GM21825 (cell line): ENCODE measurements around the gene ZBTB42.

Experiments
- ATAC-seq: cut with Tn5 transposase; IDR thresholded peaks from one replicate; pipeline ENCODE4 v1.9.1; 2021; ENCODE audit warnings: mild to moderate bottlenecking, moderate library complexity; ENCODE audit not compliant: unreplicated experiment

Gene ZBTB42

DNA sequence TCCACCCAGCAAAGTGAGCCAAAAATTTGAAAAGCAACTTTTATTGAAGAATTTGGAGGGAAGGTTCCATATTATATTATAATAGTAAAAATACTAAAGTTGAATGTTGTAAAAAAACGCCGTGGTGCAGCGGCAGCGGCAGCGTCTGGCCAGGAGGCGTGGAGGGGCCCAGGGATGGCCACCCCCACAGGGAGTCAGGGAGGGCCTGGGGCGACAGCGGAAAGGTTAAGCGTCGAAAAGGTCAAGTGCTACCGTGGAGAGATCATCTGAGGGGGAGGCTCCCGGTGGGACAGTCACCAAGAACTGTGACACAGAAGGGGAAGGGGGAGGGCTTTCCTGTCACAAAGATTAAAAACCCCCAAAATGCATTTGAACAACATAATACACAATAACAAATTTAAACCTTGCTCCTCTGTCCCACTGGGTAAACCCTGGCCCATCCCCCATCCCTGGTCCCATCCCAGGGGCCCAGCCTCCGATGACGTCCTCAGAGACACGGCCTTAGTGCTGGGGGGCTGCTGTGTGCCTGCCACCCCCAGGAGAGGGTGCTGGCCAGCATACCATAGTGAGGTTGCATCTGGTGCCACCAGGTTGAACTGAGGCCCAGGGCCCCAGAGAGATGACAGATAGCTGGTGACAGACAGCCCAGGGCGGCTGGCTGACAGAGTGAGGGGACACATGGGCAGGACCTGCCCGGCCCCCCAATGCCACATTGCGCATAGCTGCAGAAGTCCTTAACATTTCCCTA, 31.4 kb upstream of the ZBTB42 start:
- ATAC-seq = no peak

DNA sequence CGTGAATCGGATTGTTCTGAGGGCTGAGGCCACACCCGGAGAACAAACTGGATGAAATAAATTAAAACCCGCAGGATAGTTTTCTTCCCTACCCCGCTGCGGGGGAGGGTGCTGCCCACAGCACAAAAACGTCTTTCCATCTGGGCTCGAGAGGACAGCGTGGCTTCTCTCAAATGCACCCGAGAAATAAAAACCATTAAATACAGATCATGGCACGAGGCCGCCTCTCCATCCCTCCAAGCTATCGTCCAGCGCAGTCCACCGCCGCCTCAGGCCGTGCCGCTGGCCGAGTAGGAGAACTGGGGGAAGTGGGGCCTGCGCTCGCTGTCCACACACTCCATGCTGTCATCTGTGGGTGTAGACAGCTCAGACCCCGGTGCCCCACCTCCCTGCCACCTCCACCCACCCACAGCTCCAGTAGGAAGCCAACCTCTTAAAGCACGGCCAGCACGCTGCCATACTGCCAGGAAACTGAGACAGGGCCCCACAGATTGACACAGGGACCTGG, 30.8 kb upstream of the ZBTB42 start:
- no peak for ATAC-seq

DNA sequence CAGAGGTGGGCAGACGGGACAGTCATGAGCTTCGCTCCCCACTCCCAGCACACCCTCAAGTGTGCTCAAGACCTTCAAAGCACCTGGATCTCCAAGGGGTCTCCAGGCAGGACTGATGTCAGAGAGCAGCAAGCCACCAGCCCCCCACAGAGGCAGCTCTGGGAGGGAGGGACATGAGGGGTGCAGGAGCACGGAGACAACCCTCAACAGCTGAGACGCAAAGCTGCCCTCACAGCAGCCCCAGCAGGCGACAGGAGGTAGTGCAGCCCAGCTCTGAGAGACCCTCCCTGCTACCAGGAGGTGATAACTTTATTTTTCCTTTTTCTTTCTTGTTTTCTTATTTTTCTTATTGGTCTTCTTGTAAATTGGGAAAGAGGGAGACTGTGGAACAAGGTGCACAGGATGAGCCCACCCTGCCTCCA, 30.0 kb upstream of the ZBTB42 start:
- ATAC-seq = no peak

DNA sequence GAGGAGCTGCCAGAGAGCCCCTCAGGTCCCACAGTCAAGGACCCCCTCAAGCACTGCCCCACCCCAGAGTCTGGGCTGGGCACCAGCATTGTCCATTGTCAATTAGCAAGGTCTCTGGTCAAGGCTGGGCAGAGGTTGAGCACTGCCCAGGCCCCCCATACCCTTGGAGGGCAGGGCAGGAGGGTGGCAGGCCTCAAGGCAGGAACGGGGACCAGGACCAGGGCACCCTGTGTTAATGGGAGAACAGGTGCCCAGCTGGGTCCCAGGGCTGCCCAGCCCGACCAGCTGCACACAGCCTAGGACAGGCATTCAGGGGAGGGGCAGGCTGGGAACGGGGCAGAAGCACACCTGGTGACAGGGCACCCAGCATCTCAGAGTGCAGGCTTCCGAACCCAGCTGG, 29.5 kb upstream of the ZBTB42 start:
- no peak for ATAC-seq

DNA sequence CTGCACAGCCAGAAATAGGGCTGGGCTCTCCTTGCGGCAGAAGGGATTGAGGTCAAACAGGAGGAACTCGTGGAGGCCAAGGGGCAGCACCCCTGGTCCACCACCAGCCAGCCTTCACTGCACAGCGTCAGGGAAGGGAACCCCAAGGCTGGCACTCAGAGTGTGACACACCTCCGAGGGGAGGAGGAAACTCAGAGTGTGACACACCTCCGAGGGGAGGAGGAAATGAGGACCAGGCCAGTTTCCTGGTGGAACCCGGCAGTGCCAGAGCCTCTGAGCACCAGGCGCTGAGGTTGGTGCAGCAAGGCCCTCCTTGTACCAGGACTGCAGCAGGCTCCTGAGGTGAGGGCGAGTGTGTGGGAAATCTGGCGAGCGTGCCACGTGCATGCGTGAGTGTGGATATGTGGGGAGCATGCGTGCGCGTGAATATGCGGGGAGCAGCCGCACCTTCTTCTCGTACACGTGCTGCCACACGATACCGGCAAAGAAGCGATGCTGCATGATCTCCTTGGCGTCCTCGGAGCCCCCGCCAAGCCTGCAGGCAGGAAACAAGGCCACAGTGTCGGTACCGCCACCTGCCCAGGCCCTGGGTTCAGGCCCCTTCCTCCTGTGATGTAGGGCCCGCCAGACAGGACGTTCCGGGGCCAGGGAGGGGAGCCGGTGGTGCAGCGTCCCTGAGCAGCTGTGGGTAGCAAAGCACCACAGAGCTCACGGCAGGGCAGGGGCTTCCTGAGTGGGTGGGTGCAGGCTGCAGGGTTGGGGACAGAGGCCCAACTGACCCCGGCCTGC, 28.8 kb upstream of the ZBTB42 start:
- ATAC-seq = no peak

DNA sequence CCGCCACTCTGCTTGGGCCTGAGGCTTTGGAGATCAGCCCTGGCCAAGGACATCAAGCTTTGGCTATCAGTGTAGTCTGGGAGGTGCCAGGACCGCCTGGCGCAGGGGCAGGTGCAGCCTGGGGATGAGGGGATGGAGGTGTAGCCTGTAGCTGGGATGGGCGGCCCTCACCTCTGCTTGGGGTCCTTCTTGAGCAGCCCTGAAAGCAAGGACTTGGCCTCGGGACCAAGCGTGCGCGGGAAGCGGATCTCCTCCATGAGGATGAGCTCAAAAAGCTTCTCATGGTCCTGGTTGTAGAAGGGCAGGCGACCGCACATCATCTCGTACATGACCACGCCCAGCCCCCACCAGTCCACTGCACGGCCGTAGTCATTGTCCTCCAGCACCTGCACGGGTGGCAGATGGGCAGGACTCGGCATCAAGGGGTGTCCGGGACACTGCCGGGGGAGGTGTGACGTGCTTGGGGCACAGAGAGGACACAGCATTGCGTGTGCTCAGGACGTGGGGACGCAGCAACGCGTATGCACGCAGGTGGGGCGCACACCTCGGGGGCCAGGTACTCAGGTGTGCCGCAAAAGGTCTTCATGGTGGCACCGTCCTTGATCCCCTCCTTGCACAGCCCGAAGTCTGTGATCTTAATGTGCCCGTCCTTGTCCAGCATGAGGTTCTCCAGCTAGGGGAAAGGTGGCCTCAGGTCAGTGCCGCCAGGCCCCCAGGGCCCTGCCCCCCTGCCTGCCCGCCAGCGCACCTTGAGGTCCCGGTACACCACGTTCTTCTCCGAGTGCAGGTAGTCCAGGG, 28.0 kb upstream of the ZBTB42 start:
- no peak for ATAC-seq

DNA sequence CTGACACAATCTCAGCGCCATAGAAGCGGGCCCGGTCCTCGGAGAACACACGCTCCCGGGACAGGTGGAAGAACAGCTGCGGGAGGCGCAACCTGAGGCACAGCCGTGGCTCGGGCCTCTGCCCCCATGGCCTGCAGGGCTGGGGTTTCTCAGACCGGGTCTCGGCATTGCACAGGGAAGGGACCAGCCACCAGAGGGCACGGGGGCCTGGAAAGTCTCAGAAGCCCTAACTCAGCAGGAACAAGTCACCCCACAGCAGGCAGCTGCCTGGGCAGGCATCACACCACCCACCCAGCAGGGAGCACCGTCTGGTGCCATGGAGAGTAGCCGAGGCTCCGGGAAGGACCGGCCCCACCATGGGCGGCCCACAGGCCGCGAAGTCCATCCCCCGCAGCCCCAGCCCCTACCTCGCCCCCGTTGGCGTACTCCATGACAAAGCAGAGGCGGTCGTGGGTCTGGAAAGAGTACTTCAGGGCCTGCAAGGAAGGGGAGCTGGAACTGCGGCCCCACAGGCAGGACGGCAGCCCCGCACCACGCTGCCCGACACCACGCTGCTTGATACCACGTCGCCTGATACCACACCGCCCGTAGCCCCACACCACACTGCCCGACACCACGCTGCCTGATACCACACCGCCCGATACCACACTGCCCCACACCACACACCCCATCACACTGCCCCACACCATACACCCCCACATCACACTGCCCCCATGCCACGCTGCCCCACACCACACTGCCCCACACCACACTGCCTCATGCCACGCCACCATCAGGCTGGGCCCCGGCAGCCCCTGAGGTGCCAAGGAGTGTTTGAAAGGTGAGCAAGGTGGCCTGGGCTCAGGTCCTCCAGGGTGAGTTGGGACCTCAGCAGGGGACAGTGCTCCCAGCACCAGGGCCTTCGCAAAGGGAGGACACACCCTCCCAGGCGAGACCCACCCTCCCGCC, 27.1 kb upstream of the ZBTB42 start:
- ATAC-seq = no peak

DNA sequence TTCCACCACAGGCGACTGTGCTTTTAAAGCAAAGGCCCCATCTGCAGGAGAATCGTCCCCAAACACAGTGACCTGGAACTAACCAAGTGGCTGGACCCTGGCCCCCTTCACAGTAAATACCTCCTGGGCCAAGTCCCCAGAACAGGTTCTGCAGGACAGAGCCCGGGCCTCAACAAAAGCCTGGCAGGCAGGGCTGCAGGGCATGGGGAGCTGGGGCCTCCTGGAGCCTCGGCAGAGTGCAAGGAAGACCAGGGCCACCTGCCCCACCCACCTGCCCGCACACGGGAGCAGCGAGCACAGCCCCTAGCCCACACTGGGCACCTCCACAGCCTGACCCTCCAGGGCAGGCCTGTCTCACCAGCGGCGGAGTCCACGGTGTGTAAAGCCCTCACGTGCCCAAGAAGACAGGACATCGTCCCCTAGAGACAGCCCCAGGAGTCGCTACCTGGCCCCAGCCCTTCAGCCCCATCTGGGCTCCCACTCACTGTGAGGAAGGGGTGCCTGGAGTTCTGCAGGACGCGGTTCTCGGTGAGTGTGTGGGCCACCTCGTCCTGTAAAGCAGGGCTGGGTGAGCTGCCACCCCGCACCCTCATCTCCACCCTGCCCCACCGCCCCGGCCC, 26.3 kb upstream of the ZBTB42 start:
- ATAC-seq = no peak

DNA sequence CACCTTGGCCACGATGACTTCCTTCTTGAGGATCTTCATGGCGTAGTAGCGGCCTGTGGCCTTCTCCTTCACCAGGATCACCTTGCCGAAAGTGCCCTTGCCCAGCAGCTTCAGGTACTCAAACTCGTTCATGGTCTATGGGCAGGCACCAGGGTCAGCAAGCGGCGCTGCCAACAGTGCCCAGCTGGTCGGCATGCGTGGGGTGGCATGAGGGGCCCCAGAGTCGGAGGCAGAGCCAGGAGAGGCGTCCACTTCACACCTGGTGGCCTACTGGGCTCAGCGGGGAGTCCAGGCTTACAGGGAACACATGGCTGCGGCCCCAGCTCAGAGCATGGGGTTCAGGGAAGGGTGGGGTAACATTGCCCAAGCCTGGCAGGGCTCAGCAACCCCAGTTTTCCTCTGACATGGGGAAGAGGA, 25.8 kb upstream of the ZBTB42 start:
- no peak for ATAC-seq

DNA sequence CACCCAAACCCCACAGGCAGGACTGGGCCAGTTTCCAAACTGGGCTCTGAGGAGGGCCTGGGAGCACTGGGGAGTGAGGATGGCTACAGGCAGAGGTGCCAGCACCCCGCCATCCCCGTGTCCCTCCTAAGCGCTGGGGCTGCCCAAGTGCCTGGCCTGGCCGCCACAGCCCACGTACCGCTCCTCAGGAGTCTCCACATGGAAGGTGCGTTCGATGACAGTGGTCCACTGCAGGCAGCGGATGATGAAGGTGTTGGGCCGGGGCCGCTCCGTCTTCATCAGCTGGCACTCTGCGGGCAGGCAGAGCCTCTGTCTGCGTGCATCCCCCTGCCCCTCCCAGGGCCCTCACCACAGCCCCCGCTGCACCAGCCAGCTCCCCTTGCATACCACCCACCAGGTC, 24.4 kb upstream of the ZBTB42 start:
- ATAC-seq = no peak

DNA sequence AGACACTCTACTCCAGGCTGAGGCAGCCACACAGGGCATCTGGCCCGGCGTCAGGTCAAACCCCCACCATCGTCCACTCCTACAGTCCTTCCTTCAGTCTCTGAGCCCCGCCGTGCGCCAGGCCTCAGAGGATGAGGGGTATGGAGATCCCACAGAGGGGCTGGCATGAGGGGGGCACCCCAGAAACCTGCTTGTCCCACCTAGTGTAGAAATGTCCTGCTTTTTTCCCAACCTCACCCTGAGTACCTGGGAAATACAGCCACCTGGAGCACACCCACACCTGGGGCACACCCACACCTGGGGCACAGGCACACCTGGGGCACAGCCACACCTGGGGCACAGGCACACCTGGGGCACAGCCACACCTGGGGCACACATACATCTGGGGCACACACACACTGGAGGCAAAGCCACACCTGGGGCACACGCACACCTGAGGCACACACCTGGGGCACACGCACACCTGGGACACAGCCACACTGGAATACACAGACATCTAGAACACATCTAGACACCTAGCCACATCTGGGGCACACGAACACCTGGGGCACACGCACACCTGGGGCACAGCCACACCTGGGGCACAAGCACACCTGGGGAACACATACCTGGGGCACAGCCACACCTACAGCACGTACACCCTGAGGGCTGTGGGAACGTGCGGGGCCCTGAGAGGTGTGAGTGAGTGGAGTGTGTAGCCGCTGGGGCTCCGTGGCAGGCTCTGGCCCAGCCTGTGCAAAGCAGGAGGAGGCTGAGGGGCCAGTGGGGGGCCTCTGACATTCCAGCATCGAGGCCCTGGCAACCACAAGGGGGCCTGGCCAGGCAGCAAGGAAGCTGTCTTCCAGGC, 23.7 kb upstream of the ZBTB42 start:
- no peak for ATAC-seq

DNA sequence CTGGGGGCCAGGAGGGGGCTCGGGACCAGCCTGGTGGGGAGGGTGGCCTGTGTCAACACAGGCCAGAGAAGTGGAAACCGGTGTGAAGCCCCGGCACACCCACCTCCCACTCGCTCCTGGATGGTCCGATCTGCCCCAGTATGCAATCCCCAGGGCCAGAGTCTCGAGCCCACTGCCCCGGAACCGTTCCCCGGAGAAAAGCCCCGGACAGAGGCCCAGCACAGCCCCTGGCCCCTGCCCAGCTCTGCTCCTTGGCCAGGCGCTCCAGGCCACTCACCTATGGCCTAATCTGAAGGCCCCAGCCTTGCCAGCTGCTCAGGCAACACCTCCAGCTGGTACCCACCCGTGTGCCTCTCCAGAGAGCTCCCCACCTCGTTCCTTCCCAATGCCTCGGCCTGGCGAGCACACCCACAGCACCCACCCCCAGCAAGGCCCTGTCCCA, 23.1 kb upstream of the ZBTB42 start:
- ATAC-seq = no peak

DNA sequence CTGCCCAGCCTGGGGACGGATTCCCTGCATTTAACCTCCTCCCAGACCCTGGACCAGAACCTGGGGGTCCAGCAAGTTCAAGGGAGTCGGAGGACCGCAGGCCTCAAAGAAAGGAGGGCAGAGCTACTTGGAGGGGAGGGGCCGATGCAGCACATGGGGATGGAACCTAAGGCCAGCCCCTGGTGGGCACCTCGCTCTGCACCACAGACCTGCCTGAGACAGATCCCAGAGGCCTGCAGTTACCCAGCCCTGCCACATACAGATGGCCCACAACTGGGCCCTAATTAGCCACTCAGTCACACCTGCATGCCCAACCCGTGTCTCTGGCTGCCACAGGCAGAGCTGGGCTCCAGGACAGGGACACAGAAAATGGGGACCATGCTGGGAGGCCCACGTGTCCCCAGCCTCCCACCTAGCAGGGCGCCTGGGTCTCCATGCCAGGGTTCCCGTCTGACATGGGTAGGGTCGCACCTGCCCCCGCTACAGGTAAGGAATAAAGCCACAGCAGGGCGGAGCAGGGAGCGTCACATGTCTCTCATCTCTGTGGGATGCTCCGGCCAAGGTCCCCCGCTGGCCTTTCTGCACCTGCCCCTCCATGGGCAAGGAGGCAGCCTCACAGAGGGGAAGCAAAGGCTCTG, 22.1 kb upstream of the ZBTB42 start:
- ATAC-seq = no peak

DNA sequence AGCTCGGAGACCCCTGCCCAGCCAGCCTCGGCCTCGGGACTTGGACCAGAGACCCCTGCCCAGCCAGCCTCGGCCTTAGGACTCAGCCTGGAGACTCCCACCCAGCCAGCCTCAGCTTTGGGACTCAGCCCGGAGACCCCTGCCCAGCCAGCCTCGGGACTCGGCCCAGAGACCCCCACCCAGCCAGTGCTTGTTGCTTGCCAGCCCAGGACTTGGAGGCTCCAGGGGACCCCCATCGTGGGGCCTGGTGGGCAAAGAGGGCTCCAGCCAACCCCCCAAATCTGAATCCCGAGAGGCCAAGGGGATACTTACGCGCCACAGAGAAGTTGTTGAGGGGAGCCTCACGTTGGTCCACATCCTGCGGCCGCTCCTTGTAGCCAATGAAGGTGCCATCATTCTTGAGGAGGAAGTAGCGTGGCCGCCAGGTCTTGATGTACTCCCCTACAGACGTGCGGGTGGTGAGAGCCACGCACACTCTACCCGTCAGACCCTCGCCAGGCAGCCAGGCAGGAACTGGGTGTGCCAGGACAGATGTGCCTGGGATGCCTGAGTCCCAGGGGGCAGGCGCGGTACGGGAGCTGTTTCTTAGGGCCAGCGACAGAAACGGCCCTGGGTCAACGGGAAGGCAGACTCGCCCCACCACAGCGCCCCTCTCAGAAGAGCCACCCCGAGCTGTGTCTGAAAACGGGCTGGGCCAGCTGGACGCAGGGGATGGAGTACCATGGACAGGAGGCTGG, 21.0 kb upstream of the ZBTB42 start:
- no peak for ATAC-seq

DNA sequence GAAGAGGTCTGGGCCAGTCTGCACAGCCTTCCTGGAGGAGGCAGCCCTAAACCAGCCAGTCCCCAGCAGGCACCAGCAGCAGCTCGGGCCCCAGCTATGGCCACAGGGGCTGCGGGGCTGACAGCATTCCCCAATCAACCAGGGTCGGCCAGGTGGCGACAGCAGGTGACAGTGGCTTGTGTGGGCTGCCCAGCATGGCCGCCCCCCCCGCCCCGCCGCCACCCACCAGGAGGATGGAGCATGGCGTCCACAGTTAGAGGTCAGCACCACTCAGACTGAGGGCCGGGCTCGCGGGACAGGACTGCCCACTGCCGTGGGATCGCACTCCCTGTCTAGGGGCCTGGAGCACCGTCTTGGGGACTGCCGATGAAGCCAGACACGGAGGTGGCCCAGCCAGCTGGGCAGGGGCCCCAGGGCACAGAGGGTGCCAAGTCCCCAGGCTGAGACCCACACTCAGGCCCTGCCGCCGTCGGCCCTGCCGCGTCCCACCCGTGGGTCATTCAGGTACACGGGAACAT, 20.3 kb upstream of the ZBTB42 start:
- no peak for ATAC-seq

DNA sequence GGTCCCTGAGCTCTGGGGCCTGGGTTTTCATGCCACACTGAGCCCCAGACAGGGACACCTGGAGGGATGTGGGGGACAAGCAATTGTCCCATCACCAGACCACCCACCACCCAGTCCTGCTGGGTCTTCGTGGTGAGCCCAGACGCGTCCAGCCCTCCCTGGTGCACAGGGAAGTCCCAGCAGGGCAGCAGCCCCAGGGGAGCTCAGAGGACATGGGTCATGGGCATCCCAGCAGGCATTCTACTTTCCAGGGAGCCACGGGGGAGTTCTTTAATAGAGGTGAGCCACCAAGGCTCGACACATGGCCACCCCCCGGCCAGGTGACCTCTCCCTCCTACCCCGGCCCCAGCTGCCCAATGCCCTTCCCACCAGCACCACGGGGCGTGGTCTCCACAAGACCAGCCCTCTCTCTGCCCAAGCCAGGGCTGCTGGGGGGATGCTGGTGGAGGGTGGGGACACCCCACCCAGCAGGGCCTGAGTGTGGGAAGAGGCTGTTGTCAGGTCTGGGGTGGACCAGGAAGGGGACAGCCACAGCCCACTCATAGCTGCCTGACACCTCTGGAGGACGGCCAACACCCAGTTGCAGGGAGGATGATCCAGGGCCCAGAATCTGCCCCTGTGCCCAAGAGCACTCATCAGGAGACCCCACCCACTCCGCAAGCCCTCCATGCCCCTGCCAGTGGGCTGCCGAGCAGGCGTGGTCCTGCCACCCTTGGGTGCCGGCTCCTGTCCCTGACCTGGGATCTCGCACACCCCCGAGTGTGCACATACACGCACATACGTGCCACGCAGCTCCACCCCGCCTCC, 19.4 kb upstream of the ZBTB42 start:
- ATAC-seq = no peak
